ENCODE results near the gene SETD6.

Gene SETD6, protein sequence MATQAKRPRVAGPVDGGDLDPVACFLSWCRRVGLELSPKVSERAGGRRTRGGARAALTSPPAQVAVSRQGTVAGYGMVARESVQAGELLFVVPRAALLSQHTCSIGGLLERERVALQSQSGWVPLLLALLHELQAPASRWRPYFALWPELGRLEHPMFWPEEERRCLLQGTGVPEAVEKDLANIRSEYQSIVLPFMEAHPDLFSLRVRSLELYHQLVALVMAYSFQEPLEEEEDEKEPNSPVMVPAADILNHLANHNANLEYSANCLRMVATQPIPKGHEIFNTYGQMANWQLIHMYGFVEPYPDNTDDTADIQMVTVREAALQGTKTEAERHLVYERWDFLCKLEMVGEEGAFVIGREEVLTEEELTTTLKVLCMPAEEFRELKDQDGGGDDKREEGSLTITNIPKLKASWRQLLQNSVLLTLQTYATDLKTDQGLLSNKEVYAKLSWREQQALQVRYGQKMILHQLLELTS

DNA sequence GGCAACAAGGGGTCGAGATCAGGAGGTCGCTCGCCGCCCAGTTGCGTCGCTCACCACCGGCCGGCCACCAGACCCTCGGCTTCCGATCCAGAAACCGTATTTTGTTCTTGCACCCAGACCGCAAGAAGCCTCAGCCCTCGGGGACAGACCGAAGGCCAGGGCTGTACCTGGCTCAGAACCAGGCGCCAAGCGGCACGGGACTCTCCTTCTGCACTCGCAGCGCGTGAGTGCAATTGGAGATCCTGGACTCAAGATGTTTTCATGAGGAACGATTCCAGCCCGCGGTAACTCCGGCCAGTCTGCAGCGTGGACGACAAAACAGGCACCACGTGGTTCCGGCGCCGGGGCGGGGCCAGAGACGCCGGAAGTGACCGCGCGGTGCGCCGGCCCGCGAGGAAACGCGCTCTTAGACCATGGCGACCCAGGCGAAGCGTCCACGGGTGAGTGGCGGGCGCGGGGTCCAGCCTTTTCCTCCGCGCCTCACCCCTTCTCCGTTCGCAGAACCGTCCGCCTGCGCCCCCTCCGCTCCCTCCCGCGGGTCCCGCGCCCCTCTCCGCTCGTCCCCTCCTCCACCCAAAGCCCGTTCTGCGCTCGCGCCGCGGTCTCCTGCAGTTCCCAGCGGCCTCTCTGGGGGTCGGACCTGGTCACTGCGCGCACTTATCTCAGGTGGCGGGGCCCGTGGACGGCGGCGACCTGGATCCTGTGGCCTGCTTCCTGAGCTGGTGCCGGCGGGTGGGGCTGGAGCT lies at the start of gene SETD6:
TSS of gene SETD6 (plus strand) at position 393 of the 746 bp plus-strand sequence. CDS start at position 414, 21 bp downstream.
- Mint-ChIP-seq H3K4me3 (peak within 1 kb of the TSS; percentile 92), H3K4me1 (peaks cover 19% of the 10 kb centered on the region), H3K27ac (peak within 1 kb of the TSS; percentile 57), H3K27me3 (no peaks in the 10 kb centered on the region), H3K36me3 (peaks cover 4% of the 10 kb centered on the region), H3K9me3 (no peaks in the 10 kb centered on the region)
- DNase-seq (ENCODE audit: low spot score in 2 of 2) (peak in 1 of 2 donors; percentile 68), ATAC-seq (ENCODE audit: low read depth) (peak; percentile 65)

DNA sequence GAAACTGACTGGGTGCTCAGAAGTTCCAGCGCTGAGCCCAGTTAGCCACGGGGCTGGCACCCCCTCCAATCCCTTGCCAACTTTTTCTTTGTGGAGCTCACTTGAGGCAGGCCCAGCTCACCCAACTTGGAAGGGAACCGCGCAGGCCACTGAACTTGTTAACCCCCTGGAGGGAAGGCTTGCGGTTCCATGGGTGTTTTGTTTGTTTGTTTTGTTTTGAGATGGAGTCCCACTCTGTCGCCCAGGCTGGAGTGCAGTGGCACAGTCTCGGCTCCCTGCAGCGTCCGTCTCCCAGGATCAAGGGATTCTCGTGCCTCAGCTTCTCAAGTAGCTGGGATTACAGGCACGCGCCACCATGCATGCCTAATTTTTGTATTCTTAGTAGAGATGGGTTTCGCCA lies 49.5 kb upstream of the SETD6 start:
- Mint-ChIP-seq H3K4me1 (peaks cover 7% of the 10 kb centered on the region), H3K4me3 (no peak overlapping the region), H3K27ac (no peak overlapping the region)

DNA sequence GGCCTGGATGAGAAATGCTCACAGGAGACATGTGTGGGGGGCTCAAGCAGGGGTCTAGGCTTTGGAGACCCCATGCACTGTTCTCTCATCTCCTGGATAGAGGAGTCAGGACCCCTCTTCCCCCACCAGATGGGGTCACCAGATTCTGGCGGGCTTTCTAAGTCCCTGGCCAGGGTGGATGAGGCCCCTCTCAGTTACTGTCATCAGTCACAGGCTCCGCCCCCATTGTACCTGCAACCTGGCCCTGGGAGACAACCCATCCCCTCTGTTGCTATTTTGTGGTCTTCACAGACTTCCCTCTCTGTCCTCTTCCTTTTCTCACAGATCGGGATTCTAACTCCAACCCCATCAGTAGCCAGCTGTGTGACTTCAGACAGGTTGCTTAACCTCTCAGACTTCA lies 48.9 kb upstream of the SETD6 start:
- DNase-seq (ENCODE audit: low spot score in 2 of 2), result no peak
- no peak overlapping the region for H3K4me3 Mint-ChIP-seq
- no peaks in the 10 kb centered on the region for H3K9me3 Mint-ChIP-seq
- H3K27me3 Mint-ChIP-seq, result peaks cover 34% of the 10 kb centered on the region
- no peak overlapping the region for H3K27ac Mint-ChIP-seq
- H3K4me1 Mint-ChIP-seq, result peaks cover 7% of the 10 kb centered on the region
- no peak for ATAC-seq (ENCODE audit: low read depth)
- H3K36me3 Mint-ChIP-seq, result no peaks in the 10 kb centered on the region

More for the DNA sequence above, 49.5 kb upstream of the SETD6 start:
- Mint-ChIP-seq H3K36me3 (no peaks in the 10 kb centered on the region), H3K27me3 (peaks cover 33% of the 10 kb centered on the region), H3K9me3 (no peaks in the 10 kb centered on the region)
- DNase-seq (ENCODE audit: low spot score in 2 of 2), result no peak
- no peak for ATAC-seq (ENCODE audit: low read depth)

DNA sequence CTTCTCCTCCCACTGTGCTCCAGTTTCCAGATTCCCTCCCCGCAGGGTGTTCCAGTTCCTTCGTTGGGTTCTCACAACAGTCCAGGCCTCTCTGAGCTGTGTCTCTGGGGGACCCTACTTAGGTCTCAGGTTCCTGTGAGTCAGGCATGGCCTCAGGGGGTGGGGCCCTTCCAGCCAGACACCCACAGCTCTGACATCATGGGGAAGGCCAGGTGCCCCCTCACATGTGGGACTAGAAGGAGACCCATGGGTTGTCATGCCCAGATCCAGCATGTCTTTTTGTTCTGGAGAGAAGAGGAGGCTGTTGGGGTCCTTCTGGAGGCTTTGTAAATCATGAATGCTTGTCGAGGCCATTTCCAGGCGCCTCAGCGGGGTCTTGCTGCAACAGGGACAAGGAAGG lies 47.4 kb upstream of the SETD6 start:
- H3K4me3 Mint-ChIP-seq, result no peak overlapping the region
- no peak overlapping the region for H3K27ac Mint-ChIP-seq
- no peaks in the 10 kb centered on the region for H3K36me3 Mint-ChIP-seq
- no peaks in the 10 kb centered on the region for H3K9me3 Mint-ChIP-seq
- ATAC-seq (ENCODE audit: low read depth) (no peak), DNase-seq (ENCODE audit: low spot score in 2 of 2) (no peak)
- H3K4me1 Mint-ChIP-seq, result peaks cover 6% of the 10 kb centered on the region
- peaks cover 31% of the 10 kb centered on the region for H3K27me3 Mint-ChIP-seq

DNA sequence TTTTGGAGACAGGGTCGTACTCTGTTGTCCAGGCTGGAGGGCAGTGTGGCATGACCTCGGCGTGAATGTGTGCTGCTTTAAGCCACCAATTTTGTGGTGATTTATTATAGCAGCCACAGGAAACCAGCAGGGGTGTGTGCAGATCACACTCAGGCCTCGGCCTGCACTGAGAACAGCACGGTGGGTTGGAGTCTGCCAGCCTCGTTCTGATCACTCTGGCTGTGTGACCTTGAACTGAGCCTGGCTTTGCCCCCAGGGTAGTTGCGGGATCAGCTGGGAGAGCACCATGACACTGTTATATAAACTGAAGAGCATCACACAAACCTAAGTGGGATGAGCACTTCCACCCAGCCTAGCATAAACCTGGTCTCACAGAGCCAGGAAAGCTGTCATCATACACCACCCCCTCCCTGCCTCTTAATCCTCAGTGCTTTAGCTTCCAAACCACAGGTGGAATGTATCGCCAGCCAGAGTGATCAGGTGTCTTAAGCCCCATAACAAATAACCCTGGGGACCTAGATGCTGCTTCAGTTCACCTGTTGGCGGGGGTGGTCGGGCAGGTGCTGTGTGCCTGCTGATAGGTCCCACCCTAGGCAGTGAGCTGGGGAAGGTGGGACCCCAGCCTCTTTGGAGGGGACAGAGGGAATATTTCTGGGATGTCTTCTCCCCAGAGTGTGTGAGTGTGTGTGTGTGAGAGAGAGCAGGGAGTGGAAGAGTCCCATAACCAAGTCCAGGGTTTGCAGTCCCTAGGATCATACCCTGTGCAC lies 43.9 kb upstream of the SETD6 start:
- Mint-ChIP-seq H3K36me3 (no peaks in the 10 kb centered on the region), H3K9me3 (no peaks in the 10 kb centered on the region), H3K27ac (no peak overlapping the region), H3K4me1 (peaks cover 3% of the 10 kb centered on the region), H3K27me3 (peaks cover 36% of the 10 kb centered on the region), H3K4me3 (no peak overlapping the region)
- no peak for ATAC-seq (ENCODE audit: low read depth)
- no peak for DNase-seq (ENCODE audit: low spot score in 2 of 2)

DNA sequence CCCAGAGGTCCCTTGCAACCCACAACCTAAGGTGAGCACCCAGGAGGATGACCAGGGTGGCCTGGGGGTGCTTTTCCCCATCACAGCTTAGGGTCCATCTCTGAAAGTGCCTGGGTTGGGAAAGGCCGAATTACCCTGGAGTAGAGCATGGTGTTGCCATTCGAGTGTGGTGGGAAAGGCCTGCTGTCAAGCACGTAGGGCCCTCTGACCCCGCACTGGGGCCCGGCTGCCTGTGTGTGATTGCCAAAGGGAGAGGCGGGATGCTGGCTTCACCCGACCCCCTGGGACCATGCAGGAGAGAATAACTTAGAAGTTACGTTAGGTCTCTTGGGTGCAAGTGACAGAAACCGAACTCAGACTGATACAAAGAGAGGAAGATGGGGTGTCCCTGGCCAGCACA lies 43.1 kb upstream of the SETD6 start:
- Mint-ChIP-seq H3K9me3 (no peaks in the 10 kb centered on the region), H3K4me3 (no peak overlapping the region), H3K27me3 (peaks cover 34% of the 10 kb centered on the region), H3K36me3 (no peaks in the 10 kb centered on the region), H3K4me1 (peaks cover 3% of the 10 kb centered on the region), H3K27ac (no peak overlapping the region)
- DNase-seq (ENCODE audit: low spot score in 2 of 2) (no peak), ATAC-seq (ENCODE audit: low read depth) (no peak)

DNA sequence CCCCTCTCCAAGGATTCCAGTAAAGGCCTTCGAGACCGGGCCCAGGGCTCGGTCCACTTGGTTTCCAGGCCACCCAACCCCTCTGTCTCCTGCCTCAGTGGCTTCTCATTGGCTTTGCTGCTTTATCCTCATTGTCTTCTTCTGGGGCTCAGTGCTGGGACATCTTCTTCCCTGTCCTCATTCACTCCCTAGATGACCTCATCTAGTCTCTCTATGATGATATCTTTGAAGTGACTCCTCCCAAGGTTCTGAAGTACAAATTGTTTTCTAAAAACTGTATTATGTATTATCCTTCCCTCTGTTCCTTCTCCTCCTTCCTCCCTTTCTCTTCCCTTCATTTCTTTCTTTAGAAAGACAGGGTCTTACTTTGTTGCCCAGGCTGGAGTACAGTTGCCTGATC lies 42.5 kb upstream of the SETD6 start:
- DNase-seq (ENCODE audit: low spot score in 2 of 2), result no peak
- H3K36me3 Mint-ChIP-seq, result no peaks in the 10 kb centered on the region
- H3K9me3 Mint-ChIP-seq, result no peaks in the 10 kb centered on the region
- no peak overlapping the region for H3K4me3 Mint-ChIP-seq
- no peak overlapping the region for H3K27ac Mint-ChIP-seq
- H3K27me3 Mint-ChIP-seq, result peaks cover 28% of the 10 kb centered on the region
- peaks cover 3% of the 10 kb centered on the region for H3K4me1 Mint-ChIP-seq
- no peak for ATAC-seq (ENCODE audit: low read depth)

DNA sequence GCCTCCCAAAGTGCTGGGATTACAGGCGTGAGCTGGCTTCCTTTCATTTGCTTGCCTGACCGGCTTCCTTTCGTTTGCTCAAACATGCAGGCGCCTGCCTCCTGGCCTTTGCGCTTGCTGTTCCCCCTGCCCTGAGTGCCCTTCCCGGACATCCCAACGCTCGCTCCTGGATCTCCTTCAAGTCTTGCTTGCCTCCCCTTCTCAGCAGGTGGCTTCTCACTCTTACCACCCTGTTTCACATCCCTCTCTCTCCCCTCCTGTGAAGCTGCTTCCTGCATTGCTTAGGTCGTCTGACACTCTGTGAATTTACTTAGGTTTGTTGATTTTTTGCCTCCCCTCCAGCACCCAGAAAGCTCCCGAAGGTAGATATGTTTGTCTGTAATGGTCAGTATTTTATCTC lies 41.0 kb upstream of the SETD6 start:
- Mint-ChIP-seq H3K27me3 (peaks cover 21% of the 10 kb centered on the region), H3K4me1 (peaks cover 3% of the 10 kb centered on the region), H3K27ac (no peak overlapping the region), H3K9me3 (no peaks in the 10 kb centered on the region), H3K4me3 (no peak overlapping the region), H3K36me3 (no peaks in the 10 kb centered on the region)
- DNase-seq (ENCODE audit: low spot score in 2 of 2) (no peak), ATAC-seq (ENCODE audit: low read depth) (no peak)

DNA sequence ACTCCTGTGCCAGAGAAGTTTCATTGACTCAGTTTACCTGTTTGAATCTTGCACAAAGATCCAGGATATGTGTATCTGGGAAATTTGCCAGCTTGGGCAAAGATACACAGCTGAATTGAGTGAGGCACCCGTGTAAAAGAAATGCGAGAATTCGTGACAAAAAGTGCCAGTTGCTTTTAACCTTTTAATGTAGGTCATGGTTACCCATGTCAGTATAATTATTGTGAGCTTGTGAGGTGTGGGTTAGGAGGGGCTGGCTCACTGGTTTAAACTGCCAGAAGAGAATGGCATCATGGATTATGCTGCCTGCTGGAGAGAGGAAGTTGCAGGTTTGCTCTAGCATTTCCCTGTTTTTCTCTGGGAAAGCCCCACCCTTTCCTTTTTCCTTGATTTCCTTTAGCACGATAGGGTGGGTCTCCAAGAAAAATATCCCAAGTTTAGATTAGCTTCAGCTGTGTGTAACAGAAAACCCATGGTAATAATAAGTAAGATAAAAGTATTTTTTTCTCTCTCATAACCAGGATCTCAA lies 40.2 kb upstream of the SETD6 start:
- H3K4me3 Mint-ChIP-seq, result no peak overlapping the region
- DNase-seq (ENCODE audit: low spot score in 2 of 2), result no peak
- no peaks in the 10 kb centered on the region for H3K36me3 Mint-ChIP-seq
- H3K27me3 Mint-ChIP-seq, result peaks cover 22% of the 10 kb centered on the region
- H3K27ac Mint-ChIP-seq, result no peak overlapping the region
- no peak for ATAC-seq (ENCODE audit: low read depth)
- H3K4me1 Mint-ChIP-seq, result peaks cover 3% of the 10 kb centered on the region
- no peaks in the 10 kb centered on the region for H3K9me3 Mint-ChIP-seq

DNA sequence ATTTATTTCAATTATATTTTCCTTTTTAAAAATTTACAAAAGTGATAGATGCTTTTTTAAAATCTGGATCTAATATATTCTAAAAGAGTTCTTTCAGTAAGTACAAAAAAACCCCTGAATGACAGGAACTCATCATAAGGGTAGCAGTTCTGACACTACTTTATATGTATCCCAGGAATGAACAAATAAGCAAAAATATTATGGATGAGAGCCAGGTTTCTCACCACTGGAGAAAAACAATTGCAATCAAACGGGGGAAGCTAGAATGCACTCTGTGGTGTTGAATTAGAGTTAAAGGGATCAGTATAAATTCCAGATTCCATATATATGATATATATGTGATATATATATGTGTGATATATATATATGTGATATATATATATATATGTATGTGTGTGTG lies 38.5 kb upstream of the SETD6 start:
- no peak overlapping the region for H3K4me3 Mint-ChIP-seq
- no peaks in the 10 kb centered on the region for H3K36me3 Mint-ChIP-seq
- H3K27me3 Mint-ChIP-seq, result peaks cover 18% of the 10 kb centered on the region
- H3K9me3 Mint-ChIP-seq, result no peaks in the 10 kb centered on the region
- no peak for ATAC-seq (ENCODE audit: low read depth)
- DNase-seq (ENCODE audit: low spot score in 2 of 2), result no peak
- H3K27ac Mint-ChIP-seq, result no peak overlapping the region
- H3K4me1 Mint-ChIP-seq, result peaks cover 3% of the 10 kb centered on the region

DNA sequence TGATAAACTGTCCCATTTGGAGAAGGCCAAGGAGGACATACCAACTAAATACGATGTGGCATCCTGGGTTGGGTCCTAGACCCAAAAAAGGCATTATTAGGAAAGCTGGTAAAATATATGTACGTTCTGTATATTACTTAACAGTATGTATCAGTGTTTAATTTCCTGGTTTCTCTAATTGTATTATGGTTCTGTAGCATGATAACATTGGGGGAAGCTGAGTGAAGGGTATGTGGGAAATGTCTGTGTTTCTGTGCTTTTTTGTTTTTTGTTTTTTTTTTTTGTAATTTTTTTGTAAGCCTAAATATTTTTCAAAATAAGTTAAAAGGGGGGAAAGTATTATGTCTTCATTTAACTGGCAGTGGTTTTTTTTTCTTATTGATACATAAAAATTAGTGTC lies 36.9 kb upstream of the SETD6 start:
- Mint-ChIP-seq H3K4me1 (peaks cover 3% of the 10 kb centered on the region), H3K4me3 (no peak overlapping the region), H3K36me3 (no peaks in the 10 kb centered on the region), H3K9me3 (no peaks in the 10 kb centered on the region), H3K27ac (no peak overlapping the region), H3K27me3 (peaks cover 14% of the 10 kb centered on the region)
- DNase-seq (ENCODE audit: low spot score in 2 of 2) (no peak), ATAC-seq (ENCODE audit: low read depth) (no peak)

DNA sequence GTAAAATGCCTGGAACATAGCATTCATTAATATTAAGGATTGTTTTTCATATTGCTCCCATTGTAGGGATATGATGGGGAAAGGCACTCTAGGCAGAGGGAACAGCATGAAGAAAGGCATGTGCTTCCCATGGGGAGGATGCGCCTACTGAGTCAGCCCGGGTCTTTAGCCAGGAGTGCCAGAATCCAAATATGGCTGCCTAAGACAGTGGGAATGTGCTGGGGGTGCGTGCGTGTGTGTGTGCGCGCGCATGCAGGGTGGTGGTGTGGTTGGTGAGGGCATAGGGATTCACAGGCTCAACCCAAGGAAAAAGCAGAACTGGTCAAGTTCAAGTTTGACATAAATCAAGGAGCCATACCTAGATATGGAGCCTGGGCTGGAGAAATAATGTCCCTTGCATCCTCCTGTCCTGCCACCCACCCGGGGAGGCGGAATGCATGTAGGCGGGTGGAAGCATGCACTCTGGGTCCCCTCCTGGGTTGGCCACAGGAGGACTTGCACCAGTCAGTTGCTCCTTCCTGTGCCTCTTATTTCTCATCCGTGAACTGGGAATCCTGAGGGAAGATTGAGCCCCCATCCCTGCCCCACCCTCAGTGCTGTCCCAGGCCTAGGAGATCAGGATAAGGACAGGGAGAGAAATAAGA lies 34.0 kb upstream of the SETD6 start:
- H3K4me3 Mint-ChIP-seq, result no peak overlapping the region
- no peaks in the 10 kb centered on the region for H3K36me3 Mint-ChIP-seq

DNA sequence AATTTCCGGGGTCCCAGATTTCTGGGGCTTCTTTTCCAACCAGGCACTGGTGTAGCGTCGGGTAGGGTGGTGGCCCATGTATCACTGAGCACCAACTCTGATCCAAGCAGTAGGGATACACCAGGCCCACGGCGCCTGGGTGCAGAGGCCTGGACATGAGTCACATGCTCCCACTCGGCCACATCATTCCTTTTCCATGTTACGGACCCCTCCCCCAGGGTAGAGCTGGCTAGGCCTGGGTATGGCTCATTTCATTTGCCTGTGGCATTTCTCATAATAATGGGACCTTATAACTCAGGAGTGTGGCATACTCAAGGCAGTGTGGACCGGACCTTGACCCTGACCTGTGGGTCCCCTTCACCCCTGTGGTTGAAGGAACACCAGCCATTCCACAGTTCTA lies 33.4 kb upstream of the SETD6 start:
- Mint-ChIP-seq H3K27me3 (peaks cover 5% of the 10 kb centered on the region), H3K4me1 (no peaks in the 10 kb centered on the region), H3K9me3 (no peaks in the 10 kb centered on the region), H3K4me3 (no peak overlapping the region), H3K27ac (no peak overlapping the region), H3K36me3 (no peaks in the 10 kb centered on the region)
- ATAC-seq (ENCODE audit: low read depth) (no peak), DNase-seq (ENCODE audit: low spot score in 2 of 2) (no peak)

More for the DNA sequence above, 34.0 kb upstream of the SETD6 start:
- no peak for DNase-seq (ENCODE audit: low spot score in 2 of 2)
- H3K9me3 Mint-ChIP-seq, result no peaks in the 10 kb centered on the region
- no peak overlapping the region for H3K27ac Mint-ChIP-seq
- peaks cover 6% of the 10 kb centered on the region for H3K27me3 Mint-ChIP-seq
- no peak for ATAC-seq (ENCODE audit: low read depth)
- no peaks in the 10 kb centered on the region for H3K4me1 Mint-ChIP-seq
